Brain microvascular endothelial cell (primary cell): ENCODE measurements around the gene DISC1.
"Not testable (repeated sequence)": the region's sequence is repeated elsewhere in the genome, so short reads cannot be mapped to it uniquely, and the experiment has no call there.

Experiments
- DNase-seq: peaks from one replicate; pipeline ENCODE4 v3.0.0-alpha.2; 2020
- H3K27ac ChIP-seq: fragments of 250-450 bp; sonication (Bioruptor Pico); 2 replicates; pipeline ENCODE4 v1.5.1; 2020; ENCODE audit warnings: mild to moderate bottlenecking, moderate library complexity
- H3K27me3 ChIP-seq: fragments of 250-450 bp; sonication (Bioruptor Pico); replicated peaks from 2 replicates; pipeline ENCODE4 v1.5.1; 2020; ENCODE audit warnings: mild to moderate bottlenecking
- H3K36me3 ChIP-seq: fragments of 250-450 bp; sonication (Bioruptor Pico); replicated peaks from 2 replicates; pipeline ENCODE4 v1.5.1; 2020; ENCODE audit warnings: mild to moderate bottlenecking
- H3K4me3 ChIP-seq: 2 replicates; pipeline ENCODE4 v1.5.1; 2011; ENCODE audit warnings: low read depth, mild to moderate bottlenecking, control low read depth, low read length, moderate library complexity
- in situ Hi-C: cut with HindIII; loops from 2 replicates; pipeline ENCODE4 v1.10.0; 2017; ENCODE audit warnings: low sequenced_read_pairs, low pct_ligation_motif_present
- TF ChIP-seq, protein P1 (sequence below): IDR thresholded peaks from 2 replicates; pipeline ENCODE4 v1.5.1; 2011; ENCODE audit warnings: low read depth, mild to moderate bottlenecking, moderate library complexity, low read length, control low read depth, inconsistent platforms; ENCODE audit errors: missing control alignments

Gene DISC1

GRCh38 chr1:231952154-231952553, 325.6 kb downstream of the DISC1 start:
- H3K27me3 ChIP-seq = no peaks in the 10 kb centered on the region
- DNase-seq = no peak
- H3K4me3 ChIP-seq = no peak overlapping the region
- no peak overlapping the region for H3K27ac ChIP-seq
- TF ChIP-seq, protein P1, sequence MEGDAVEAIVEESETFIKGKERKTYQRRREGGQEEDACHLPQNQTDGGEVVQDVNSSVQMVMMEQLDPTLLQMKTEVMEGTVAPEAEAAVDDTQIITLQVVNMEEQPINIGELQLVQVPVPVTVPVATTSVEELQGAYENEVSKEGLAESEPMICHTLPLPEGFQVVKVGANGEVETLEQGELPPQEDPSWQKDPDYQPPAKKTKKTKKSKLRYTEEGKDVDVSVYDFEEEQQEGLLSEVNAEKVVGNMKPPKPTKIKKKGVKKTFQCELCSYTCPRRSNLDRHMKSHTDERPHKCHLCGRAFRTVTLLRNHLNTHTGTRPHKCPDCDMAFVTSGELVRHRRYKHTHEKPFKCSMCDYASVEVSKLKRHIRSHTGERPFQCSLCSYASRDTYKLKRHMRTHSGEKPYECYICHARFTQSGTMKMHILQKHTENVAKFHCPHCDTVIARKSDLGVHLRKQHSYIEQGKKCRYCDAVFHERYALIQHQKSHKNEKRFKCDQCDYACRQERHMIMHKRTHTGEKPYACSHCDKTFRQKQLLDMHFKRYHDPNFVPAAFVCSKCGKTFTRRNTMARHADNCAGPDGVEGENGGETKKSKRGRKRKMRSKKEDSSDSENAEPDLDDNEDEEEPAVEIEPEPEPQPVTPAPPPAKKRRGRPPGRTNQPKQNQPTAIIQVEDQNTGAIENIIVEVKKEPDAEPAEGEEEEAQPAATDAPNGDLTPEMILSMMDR = no peak
- H3K36me3 ChIP-seq = no peaks in the 10 kb centered on the region
- in situ Hi-C loops = no loop called here

DNA sequence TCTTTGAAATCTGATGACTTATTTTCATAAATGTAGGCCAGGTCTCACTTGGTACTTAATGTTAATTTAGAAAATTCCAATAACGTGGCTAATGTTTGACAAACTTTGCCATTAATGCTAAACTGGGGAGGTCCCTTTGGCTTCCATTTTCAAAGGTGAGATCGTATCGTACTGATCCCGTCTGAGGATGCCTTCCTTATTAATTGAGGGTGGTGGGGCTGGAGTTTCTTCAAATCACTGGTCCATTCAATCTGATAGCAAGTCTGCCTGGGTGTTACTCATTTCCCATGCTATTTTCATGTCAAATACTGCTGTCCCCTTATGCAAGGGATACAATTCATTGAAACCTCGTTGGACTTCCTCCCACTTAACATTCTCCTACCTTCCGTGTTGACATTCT, 327.1 kb downstream of the DISC1 start:
- H3K36me3 ChIP-seq = no peaks in the 10 kb centered on the region
- in situ Hi-C loops = no loop called here
- TF ChIP-seq, protein P1 = no peak
- no peak for DNase-seq
- no peak overlapping the region for H3K4me3 ChIP-seq
- no peaks in the 10 kb centered on the region for H3K27me3 ChIP-seq
- no peak overlapping the region for H3K27ac ChIP-seq

DNA sequence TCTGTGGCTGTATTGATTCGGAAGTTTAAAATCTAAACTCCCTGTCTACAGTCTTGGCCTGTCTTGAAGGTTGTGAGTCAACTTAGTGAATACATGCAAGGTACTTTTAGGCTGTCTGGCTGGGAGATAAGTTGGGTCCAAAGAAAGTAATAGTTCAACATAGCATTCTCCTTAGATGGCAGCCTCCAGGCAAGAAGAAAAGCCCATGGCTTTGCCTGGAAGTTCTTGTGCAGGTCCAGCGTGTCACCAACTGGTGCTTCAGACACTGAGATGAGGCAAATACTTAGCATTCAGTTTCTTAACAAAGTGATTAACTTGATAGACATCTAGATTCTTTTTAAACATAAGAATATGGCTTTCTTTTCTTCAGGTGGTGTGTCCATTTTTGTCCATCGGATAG, 328.2 kb downstream of the DISC1 start:
- no peaks in the 10 kb centered on the region for H3K27me3 ChIP-seq
- in situ Hi-C loops = no loop called here
- TF ChIP-seq, protein P1 = no peak
- no peak overlapping the region for H3K4me3 ChIP-seq
- DNase-seq = no peak
- H3K27ac ChIP-seq = no peak overlapping the region
- H3K36me3 ChIP-seq = no peaks in the 10 kb centered on the region

GRCh38 chr1:231957359-231957758, 330.8 kb downstream of the DISC1 start:
- no peaks in the 10 kb centered on the region for H3K36me3 ChIP-seq
- TF ChIP-seq, protein P1 = no peak
- H3K27ac ChIP-seq = no peak overlapping the region
- no peaks in the 10 kb centered on the region for H3K27me3 ChIP-seq
- DNase-seq = no peak
- no peak overlapping the region for H3K4me3 ChIP-seq
- in situ Hi-C loops = no loop called here

- TF ChIP-seq, protein P1 = no peak
- no peaks in the 10 kb centered on the region for H3K36me3 ChIP-seq
- H3K27me3 ChIP-seq = no peaks in the 10 kb centered on the region
- DNase-seq = no peak
- in situ Hi-C loops = no loop called here
- no peak overlapping the region for H3K27ac ChIP-seq
- no peak overlapping the region for H3K4me3 ChIP-seq
These were observed 331.9 kb downstream of the DISC1 start for GRCh38 chr1:231958448-231958847.

- no peaks in the 10 kb centered on the region for H3K27me3 ChIP-seq
- in situ Hi-C loops = no loop called here
- no peak for DNase-seq
- H3K36me3 ChIP-seq = no peaks in the 10 kb centered on the region
- no peak overlapping the region for H3K4me3 ChIP-seq
- TF ChIP-seq, protein P1 = no peak
- H3K27ac ChIP-seq = no peak overlapping the region
These were observed 332.8 kb downstream of the DISC1 start for GRCh38 chr1:231959225-231959884.

GRCh38 chr1:231961801-231962200, 335.2 kb downstream of the DISC1 start:
- H3K4me3 ChIP-seq, in situ Hi-C loops, DNase-seq, H3K27me3 ChIP-seq, H3K27ac ChIP-seq, H3K36me3 ChIP-seq: not testable (repeated sequence)
